Chondrocyte (in vitro differentiated cells): ENCODE measurements around the gene SELENOO. TPM values are rescaled to one million over a fixed set of nuclear protein-coding genes. Genes with fewer than 3 reads are reported as not detected.

Experiments
- DNase-seq: peaks from one replicate; pipeline ENCODE4 v3.0.0; 2021; ENCODE audit warnings: mixed read lengths, low spot score
- H3K27ac Mint-ChIP-seq: one replicate; pipeline ENCODE4 v1.8.0; 2021; ENCODE audit warnings: mild to moderate bottlenecking, moderate library complexity, mixed read lengths; ENCODE audit not compliant: unreplicated experiment
- H3K27me3 Mint-ChIP-seq: 2 replicates; pipeline ENCODE4 v1.8.0; 2021; ENCODE audit warnings: low read depth, mixed read lengths
- H3K36me3 Mint-ChIP-seq: 2 replicates; pipeline ENCODE4 v1.8.0; 2021; ENCODE audit warnings: low read depth, mixed read lengths
- H3K4me1 Mint-ChIP-seq: 2 replicates; pipeline ENCODE4 v1.8.0; 2021; ENCODE audit warnings: low read depth, mild to moderate bottlenecking, mixed read lengths
- H3K4me3 Mint-ChIP-seq: one replicate; pipeline ENCODE4 v1.8.0; 2021; ENCODE audit warnings: mild to moderate bottlenecking, moderate library complexity, mixed read lengths; ENCODE audit not compliant: unreplicated experiment
- H3K9me3 Mint-ChIP-seq: 2 replicates; pipeline ENCODE4 v1.8.0; 2021; ENCODE audit warnings: low read depth, mixed read lengths
- total RNA-seq: library from RNA; stranded (reverse); gene quantifications from 3 replicates; pipeline ENCODE4 v1.2.1, GENCODE V29; 2021
- TF ChIP-seq, protein P1 (sequence below): fragments of 200-600 bp; sonication (generic); IDR thresholded peaks from 2 replicates; pipeline ENCODE4 v1.5.0; 2021; ENCODE audit warnings: antibody characterized with exemption, mild to moderate bottlenecking, moderate library complexity

Gene SELENOO
- total RNA-seq, 1 donor from 2014 or later: 17.1 TPM

DNA sequence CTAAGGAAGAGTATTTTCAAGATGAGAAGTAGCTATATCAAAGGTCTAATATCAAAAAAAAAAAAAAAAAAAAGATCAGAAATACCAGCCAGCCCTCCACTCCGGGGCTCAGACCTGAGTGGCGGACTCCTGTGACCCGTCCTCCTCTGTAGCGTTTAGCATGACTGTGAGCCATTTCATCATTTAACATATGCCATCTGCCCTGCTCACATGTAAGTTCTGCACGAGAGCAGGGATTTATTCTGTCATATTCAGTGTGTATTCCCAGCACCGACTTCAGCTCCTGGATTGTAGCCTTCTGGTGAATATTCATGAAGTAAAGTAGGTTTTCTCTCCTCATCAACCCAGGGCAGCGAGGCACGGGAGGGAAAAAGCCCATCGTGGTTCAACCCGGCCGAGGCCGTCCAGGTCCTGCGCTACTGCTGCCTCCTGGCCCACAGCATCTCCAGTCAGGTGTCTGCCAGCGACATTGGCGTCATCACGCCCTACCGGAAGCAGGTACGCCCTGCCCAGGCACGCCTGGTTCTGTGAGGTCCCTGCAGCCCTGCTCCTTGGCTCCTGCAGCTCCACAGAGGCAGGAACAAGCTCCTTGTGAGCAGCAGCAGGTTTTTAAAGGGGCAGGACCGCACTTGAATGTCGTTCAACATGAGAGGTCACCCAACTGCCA is 43.0 kb upstream of the SELENOO start:
- no peaks in the 10 kb centered on the region for H3K4me1 Mint-ChIP-seq
- no peaks in the 10 kb centered on the region for H3K9me3 Mint-ChIP-seq
- no peak for DNase-seq
- no peak overlapping the region for H3K27ac Mint-ChIP-seq
- no peak overlapping the region for H3K4me3 Mint-ChIP-seq
- peaks cover 7% of the 10 kb centered on the region for H3K27me3 Mint-ChIP-seq
- TF ChIP-seq, protein P1, sequence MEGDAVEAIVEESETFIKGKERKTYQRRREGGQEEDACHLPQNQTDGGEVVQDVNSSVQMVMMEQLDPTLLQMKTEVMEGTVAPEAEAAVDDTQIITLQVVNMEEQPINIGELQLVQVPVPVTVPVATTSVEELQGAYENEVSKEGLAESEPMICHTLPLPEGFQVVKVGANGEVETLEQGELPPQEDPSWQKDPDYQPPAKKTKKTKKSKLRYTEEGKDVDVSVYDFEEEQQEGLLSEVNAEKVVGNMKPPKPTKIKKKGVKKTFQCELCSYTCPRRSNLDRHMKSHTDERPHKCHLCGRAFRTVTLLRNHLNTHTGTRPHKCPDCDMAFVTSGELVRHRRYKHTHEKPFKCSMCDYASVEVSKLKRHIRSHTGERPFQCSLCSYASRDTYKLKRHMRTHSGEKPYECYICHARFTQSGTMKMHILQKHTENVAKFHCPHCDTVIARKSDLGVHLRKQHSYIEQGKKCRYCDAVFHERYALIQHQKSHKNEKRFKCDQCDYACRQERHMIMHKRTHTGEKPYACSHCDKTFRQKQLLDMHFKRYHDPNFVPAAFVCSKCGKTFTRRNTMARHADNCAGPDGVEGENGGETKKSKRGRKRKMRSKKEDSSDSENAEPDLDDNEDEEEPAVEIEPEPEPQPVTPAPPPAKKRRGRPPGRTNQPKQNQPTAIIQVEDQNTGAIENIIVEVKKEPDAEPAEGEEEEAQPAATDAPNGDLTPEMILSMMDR: no peak
- H3K36me3 Mint-ChIP-seq: no peaks in the 10 kb centered on the region

DNA sequence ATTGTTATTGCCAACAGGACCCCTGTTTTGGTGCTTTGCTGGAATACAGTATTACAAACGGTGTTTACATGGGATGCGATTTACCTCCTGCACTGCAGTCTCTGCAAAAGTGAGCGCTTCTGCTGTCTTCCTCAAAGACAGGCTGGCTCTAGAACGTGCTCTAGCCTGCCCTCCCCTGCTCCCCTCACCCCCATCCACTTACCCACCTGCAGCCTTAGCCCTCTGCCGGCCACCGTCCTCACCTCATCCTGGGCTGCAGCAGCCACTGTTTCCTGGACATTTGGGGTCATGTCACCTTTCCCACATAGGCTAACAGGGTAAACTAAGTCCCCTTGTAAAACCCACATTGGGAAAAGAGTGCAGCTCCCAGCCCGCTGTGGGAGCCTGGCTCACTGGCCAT is 39.9 kb upstream of the SELENOO start:
- Mint-ChIP-seq H3K9me3 (no peaks in the 10 kb centered on the region), H3K4me3 (no peak overlapping the region), H3K4me1 (no peaks in the 10 kb centered on the region), H3K27ac (no peak overlapping the region), H3K27me3 (peaks cover 7% of the 10 kb centered on the region), H3K36me3 (no peaks in the 10 kb centered on the region)
- TF ChIP-seq, protein P1: no peak
- no peak for DNase-seq

DNA sequence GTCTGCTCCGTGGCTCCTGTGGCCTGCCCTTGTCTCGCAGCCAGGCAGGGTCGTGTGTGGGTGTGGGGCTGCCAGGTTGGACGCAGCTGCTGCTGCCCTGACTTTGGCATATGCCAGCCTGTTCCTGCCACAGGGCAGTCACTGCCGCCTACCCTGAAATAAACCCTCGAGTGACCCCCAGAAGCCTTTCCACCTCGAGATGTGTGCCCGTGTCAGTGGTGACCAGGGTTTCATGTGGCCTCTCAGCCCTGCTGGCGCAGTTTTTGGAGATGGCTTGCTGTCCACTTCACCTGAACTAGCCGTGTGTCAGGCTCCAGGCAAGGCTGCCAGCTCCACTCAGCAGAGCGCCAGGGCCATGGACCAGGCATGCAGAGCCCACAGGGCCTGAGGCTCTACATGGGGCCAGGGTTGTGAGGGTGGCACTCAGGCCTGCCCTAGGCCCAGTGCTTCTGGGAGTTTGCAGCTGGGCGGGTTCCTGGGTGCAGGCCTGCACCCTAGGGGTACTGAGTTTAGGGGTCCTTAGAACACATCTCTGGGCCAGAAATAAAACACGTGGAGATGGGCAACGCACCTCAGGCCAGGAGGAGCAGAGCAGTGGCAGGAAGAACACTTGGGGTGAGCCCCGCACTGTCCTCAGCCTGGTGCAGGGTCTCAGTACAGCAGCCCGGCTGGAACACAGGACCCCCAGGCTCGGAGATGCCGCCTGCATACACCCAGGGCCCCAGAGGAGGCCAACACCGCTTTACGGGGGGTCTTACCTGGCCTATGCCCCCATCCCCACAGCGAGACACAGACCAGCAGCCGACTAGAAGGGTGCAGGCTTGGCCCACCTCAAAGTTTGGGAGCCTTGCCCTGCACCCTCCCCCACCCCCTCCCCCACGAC is 39.1 kb upstream of the SELENOO start:
- H3K4me3 Mint-ChIP-seq: no peak overlapping the region

DNA sequence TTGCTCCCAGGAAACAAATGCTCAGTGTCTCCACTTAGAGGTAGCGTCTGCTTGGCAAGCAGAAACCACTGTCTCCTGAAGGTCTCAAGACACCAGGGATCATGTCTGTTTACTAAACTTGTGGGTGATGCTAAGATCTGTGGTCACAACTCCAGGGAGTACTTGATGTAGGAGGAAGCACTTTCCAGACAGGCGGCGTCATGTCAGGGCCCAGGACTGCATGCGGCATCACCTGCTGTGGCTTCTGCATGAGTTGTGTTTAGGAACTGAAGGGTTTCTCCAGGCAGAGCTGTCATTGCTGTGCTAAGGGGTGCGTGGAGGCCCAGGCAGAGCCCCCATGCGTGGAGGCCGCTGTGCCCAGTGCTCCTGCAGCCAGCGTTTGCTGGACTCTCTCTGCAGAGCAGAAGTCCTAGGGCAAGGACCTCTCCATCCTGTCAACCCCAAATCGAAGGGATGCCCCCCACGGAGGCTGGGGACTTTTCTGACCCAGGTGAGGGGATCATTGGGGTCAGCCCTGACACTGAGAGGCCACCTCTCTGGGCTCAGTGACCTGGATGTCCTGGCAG is 38.3 kb upstream of the SELENOO start:
- Mint-ChIP-seq H3K27me3 (peaks cover 7% of the 10 kb centered on the region), H3K4me1 (no peaks in the 10 kb centered on the region), H3K4me3 (no peak overlapping the region), H3K36me3 (no peaks in the 10 kb centered on the region), H3K9me3 (no peaks in the 10 kb centered on the region), H3K27ac (no peak overlapping the region)
- DNase-seq: no peak
- TF ChIP-seq, protein P1: no peak

More for the DNA sequence above, 39.1 kb upstream of the SELENOO start:
- H3K27me3 Mint-ChIP-seq: peaks cover 7% of the 10 kb centered on the region
- H3K36me3 Mint-ChIP-seq: no peaks in the 10 kb centered on the region
- H3K4me1 Mint-ChIP-seq: no peaks in the 10 kb centered on the region
- DNase-seq: no peak
- no peaks in the 10 kb centered on the region for H3K9me3 Mint-ChIP-seq
- TF ChIP-seq, protein P1: no peak
- H3K27ac Mint-ChIP-seq: no peak overlapping the region

DNA sequence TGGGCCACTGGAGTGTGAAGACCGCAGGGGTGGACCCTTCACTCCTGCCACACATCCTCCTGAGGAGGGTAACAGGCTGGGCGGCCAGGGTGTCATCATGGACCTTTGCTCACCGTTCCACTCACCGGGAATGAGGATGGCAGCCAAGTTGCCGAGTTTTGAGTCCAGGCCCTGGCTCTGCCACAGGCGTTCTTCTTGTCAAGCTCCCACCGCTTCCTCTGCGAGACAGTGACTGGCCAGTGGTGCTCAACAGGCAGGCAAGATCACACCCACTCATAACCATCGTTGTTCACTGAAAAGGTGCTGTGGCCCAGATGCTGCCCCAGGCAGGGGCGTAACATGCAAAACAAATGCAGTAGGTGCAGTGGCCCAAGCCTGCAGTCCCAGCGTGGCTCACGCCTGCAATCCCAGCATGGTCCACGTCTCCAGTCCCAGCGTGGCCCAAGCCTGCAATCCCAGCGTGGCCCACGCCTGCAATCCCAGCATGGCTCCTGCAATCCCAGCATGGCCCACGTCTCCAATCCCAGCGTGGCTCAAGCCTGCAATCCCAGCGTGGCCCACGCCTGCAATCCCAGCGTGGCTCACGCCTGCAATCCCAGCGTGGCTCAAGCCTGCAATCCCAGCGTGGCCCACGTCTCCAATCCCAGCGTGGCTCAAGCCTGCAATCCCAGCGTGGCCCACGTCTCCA is 35.2 kb upstream of the SELENOO start:
- H3K27me3 Mint-ChIP-seq: peaks cover 6% of the 10 kb centered on the region
- TF ChIP-seq, protein P1: no peak
- no peak overlapping the region for H3K4me3 Mint-ChIP-seq
- no peak for DNase-seq
- no peaks in the 10 kb centered on the region for H3K9me3 Mint-ChIP-seq
- no peak overlapping the region for H3K27ac Mint-ChIP-seq
- H3K36me3 Mint-ChIP-seq: no peaks in the 10 kb centered on the region
- peaks cover 4% of the 10 kb centered on the region for H3K4me1 Mint-ChIP-seq
